OCI-LY1 (cell line): Measurements from ENCODE around the gene TERT.

Experiments used
- H2AFZ ChIP-seq: fragments of 200-600 bp; sonication (generic), shearing (Covaris generic); 2 replicates; pipeline ENCODE4 v1.6.0; 2014; ENCODE audit warnings: antibody characterized with exemption, mild to moderate bottlenecking, low read length
- H3F3A ChIP-seq: fragments of 200-600 bp; sonication (generic), shearing (Covaris generic); 2 replicates; pipeline ENCODE4 v1.6.0; 2014; ENCODE audit warnings: mild to moderate bottlenecking, antibody characterized with exemption, low read length, moderate library complexity; ENCODE audit not compliant: insufficient read depth
- H3K27ac ChIP-seq: fragments of 200-600 bp; sonication (generic); 2 replicates; pipeline ENCODE4 v1.5.1; 2014; ENCODE audit warnings: low read length, mixed run types, mild to moderate bottlenecking, low read depth; ENCODE audit not compliant: poor library complexity, severe bottlenecking
- H3K27me3 ChIP-seq: fragments of 200-600 bp; sonication (generic); 2 replicates; pipeline ENCODE4 v1.6.0; 2014; ENCODE audit warnings: antibody characterized with exemption, mild to moderate bottlenecking, low read length, moderate library complexity; ENCODE audit not compliant: insufficient read depth
- H3K36me3 ChIP-seq: fragments of 200-600 bp; sonication (generic); 2 replicates; pipeline ENCODE4 v1.6.1; 2014; ENCODE audit warnings: mild to moderate bottlenecking, antibody characterized with exemption, low read length, moderate library complexity, mixed read lengths; ENCODE audit not compliant: insufficient read depth
- H3K4me1 ChIP-seq: fragments of 200-600 bp; sonication (generic); 2 replicates; pipeline ENCODE4 v1.5.1; 2014; ENCODE audit warnings: mild to moderate bottlenecking, low read length, moderate library complexity; ENCODE audit not compliant: insufficient read depth, severe bottlenecking
- H3K4me2 ChIP-seq: fragments of 200-600 bp; sonication (generic), shearing (Covaris generic); 2 replicates; pipeline ENCODE4 v1.6.1; 2014; ENCODE audit warnings: low read length
- H3K4me3 ChIP-seq: fragments of 200-600 bp; sonication (generic); 2 replicates; pipeline ENCODE4 v1.5.1; 2014; ENCODE audit warnings: low read length, low read depth, mild to moderate bottlenecking, mixed read lengths; ENCODE audit not compliant: poor library complexity, severe bottlenecking
- H3K79me2 ChIP-seq: fragments of 200-600 bp; shearing (Covaris generic); 2 replicates; pipeline ENCODE4 v1.6.1; 2016; ENCODE audit warnings: mixed run types, low read length, mixed read lengths; ENCODE audit not compliant: insufficient read depth
- H3K9ac ChIP-seq: fragments of 200-600 bp; sonication (generic), shearing (Covaris generic); 2 replicates; pipeline ENCODE4 v1.6.1; 2014; ENCODE audit warnings: mild to moderate bottlenecking, low read length, mixed read lengths
- H3K9me2 ChIP-seq: fragments of 200-600 bp; sonication (generic), shearing (Covaris generic); 2 replicates; pipeline ENCODE4 v1.6.1; 2014; ENCODE audit warnings: low read depth, mild to moderate bottlenecking, low read length, mixed read lengths
- H3K9me3 ChIP-seq: fragments of 200-600 bp; shearing (Covaris generic); 2 replicates; pipeline ENCODE4 v1.6.1; 2014; ENCODE audit warnings: low read length, mixed read lengths
- H4K20me1 ChIP-seq: fragments of 200-600 bp; sonication (generic), shearing (Covaris generic); 2 replicates; pipeline ENCODE4 v1.6.0; 2016; ENCODE audit warnings: mild to moderate bottlenecking, low read length; ENCODE audit not compliant: insufficient read depth
- CTCF ChIP-seq: fragments of 200-600 bp; sonication (generic), shearing (Covaris generic); IDR thresholded peaks from 2 replicates; pipeline ENCODE4 v1.5.1; 2017; ENCODE audit warnings: mild to moderate bottlenecking, antibody characterized with exemption, low read length, moderate library complexity, mixed read lengths
- EZH2 ChIP-seq: fragments of 200-600 bp; sonication (generic), shearing (Covaris generic); IDR thresholded peaks from 2 replicates; pipeline ENCODE4 v1.8.0; 2017; ENCODE audit warnings: borderline replicate concordance, mixed run types, mild to moderate bottlenecking, antibody characterized with exemption, low read length, moderate library complexity, mixed read lengths

The TERT gene

GRCh38 chr5:1219098-1219767, 75.6 kb downstream of the TERT start:
- Histone ChIP-seq H3K36me3 (no peaks in the 10 kb centered on the region), H3K9me2 (no peaks in the 10 kb centered on the region), H3K27me3 (no peaks in the 10 kb centered on the region; the same call in 1 of the 2 replicates), H3K27ac (no peak overlapping the region), H3K79me2 (no peaks in the 10 kb centered on the region), H3K4me3 (no peak overlapping the region), H3K4me1 (no peaks in the 10 kb centered on the region), H3K9ac (no peak overlapping the region), H3F3A (no peaks in the 10 kb centered on the region), H3K9me3 (no peaks in the 10 kb centered on the region), H4K20me1 (no peaks in the 10 kb centered on the region), H2AFZ (no peak overlapping the region), H3K4me2 (no peak overlapping the region)
- no peak for TF ChIP-seq EZH2
- TF ChIP-seq CTCF, result no peak

- Histone ChIP-seq H3K36me3 (no peaks in the 10 kb centered on the region), H3K9ac (no peak overlapping the region), H3K27ac (no peak overlapping the region), H3K4me3 (no peak overlapping the region), H4K20me1 (no peaks in the 10 kb centered on the region), H3K4me2 (no peak overlapping the region), H2AFZ (no peak overlapping the region), H3K79me2 (no peaks in the 10 kb centered on the region), H3F3A (no peaks in the 10 kb centered on the region), H3K4me1 (no peaks in the 10 kb centered on the region), H3K27me3 (no peaks in the 10 kb centered on the region; the same call in 1 of the 2 replicates), H3K9me2 (no peaks in the 10 kb centered on the region), H3K9me3 (no peaks in the 10 kb centered on the region)
- TF ChIP-seq CTCF, result no peak
Observed at GRCh38 chr5:1218351-1219080, 76.4 kb downstream of the TERT start.

GRCh38 chr5:1217596-1218206, 77.2 kb downstream of the TERT start:
- H2AFZ ChIP-seq, result no peak overlapping the region
- H3K9ac ChIP-seq, result no peak overlapping the region
- H3K9me3 ChIP-seq, result no peaks in the 10 kb centered on the region
- no peaks in the 10 kb centered on the region for H3K4me1 ChIP-seq
- H3K27me3 ChIP-seq, result no peaks in the 10 kb centered on the region; the same call in 1 of the 2 replicates
- H4K20me1 ChIP-seq, result no peaks in the 10 kb centered on the region
- no peak overlapping the region for H3K4me3 ChIP-seq
- H3K27ac ChIP-seq, result no peak overlapping the region
- no peak overlapping the region for H3K4me2 ChIP-seq
- no peaks in the 10 kb centered on the region for H3K9me2 ChIP-seq
- H3K79me2 ChIP-seq, result no peaks in the 10 kb centered on the region
- no peaks in the 10 kb centered on the region for H3F3A ChIP-seq
- H3K36me3 ChIP-seq, result no peaks in the 10 kb centered on the region
- no peak for TF ChIP-seq CTCF
- no peak for TF ChIP-seq EZH2
